Fibroblast of lung (primary cell): Measurements from ENCODE around the gene DCAF8. TPM values are rescaled to one million over a fixed set of nuclear protein-coding genes. Genes with fewer than 3 reads are reported as not detected.

ENCODE experiments used
- DNase-seq, 2 donors: peaks; one replicate each; pipeline versions ENCODE4 v3.0.0 to v3.0.0-alpha.2; 2010; ENCODE audit warnings: low read depth in 2 of 2
- H2AFZ ChIP-seq: 2 replicates; pipeline ENCODE4 v1.5.1; 2012; ENCODE audit warnings: low read length, control low read depth, inconsistent platforms
- H3K27ac ChIP-seq: 2 replicates; pipeline ENCODE4 v1.5.1; 2011; ENCODE audit warnings: low read length, control low read depth; ENCODE audit not compliant: insufficient read depth
- H3K27me3 ChIP-seq: 2 replicates; pipeline ENCODE4 v1.5.1; 2011; ENCODE audit warnings: mild to moderate bottlenecking, low read length; ENCODE audit not compliant: control insufficient read depth, insufficient read depth
- H3K36me3 ChIP-seq: 2 replicates; pipeline ENCODE4 v1.5.1; 2011; ENCODE audit warnings: low read length; ENCODE audit not compliant: control insufficient read depth, insufficient read depth
- H3K4me1 ChIP-seq: 2 replicates; pipeline ENCODE4 v1.5.1; 2011; ENCODE audit warnings: low read length; ENCODE audit not compliant: control insufficient read depth, insufficient read depth; ENCODE audit errors: extremely low read depth
- H3K4me2 ChIP-seq: 2 replicates; pipeline ENCODE4 v1.5.1; 2011; ENCODE audit warnings: low read length, control low read depth; ENCODE audit not compliant: insufficient read depth; ENCODE audit errors: extremely low read depth
- H3K4me3 ChIP-seq, 4 experiments: fragments of 200-600 bp in 1 of 4; sonication (generic) in 1 of 4; replicated peaks in 1 of 4; 2 replicates each; pipeline ENCODE4 v1.5.1; 2011 to 2016; ENCODE audit warnings: low read length in 4 of 4, low read depth in 3 of 4, mild to moderate bottlenecking in 3 of 4, control low read depth in 2 of 4, inconsistent platforms in 1 of 4, mixed read lengths in 1 of 4; ENCODE audit not compliant: insufficient read depth in 1 of 4; ENCODE audit errors: control extremely low read depth in 1 of 4
- H3K79me2 ChIP-seq: 2 replicates; pipeline ENCODE4 v1.5.1; 2012; ENCODE audit warnings: mild to moderate bottlenecking, low read length, inconsistent platforms; ENCODE audit not compliant: control insufficient read depth, insufficient read depth
- H3K9ac ChIP-seq: 2 replicates; pipeline ENCODE4 v1.5.1; 2011; ENCODE audit warnings: mild to moderate bottlenecking, low read length, control low read depth; ENCODE audit not compliant: insufficient read depth
- H3K9me3 ChIP-seq: 2 replicates; pipeline ENCODE4 v1.5.1; 2012; ENCODE audit warnings: low read depth, low read length; ENCODE audit not compliant: control insufficient read depth, insufficient read depth
- H4K20me1 ChIP-seq: 2 replicates; pipeline ENCODE4 v1.5.1; 2011; ENCODE audit warnings: low read length; ENCODE audit not compliant: control insufficient read depth, insufficient read depth; ENCODE audit errors: extremely low read depth
- CTCF ChIP-seq, 2 donors: IDR thresholded peaks in 1 of 2; conservative IDR thresholded peaks in 1 of 2; 1 replicate in 1 of 2; 2 replicates in 1 of 2; pipeline ENCODE4 v1.5.1; 2011 to 2012; ENCODE audit warnings: low read length in 2 of 2, control low read depth in 1 of 2, inconsistent platforms in 1 of 2, low read depth in 1 of 2, mild to moderate bottlenecking in 1 of 2
- EZH2 ChIP-seq: IDR thresholded peaks from 2 replicates; pipeline ENCODE4 v1.5.1; 2012; ENCODE audit warnings: low read length, control low read depth, mild to moderate bottlenecking; ENCODE audit errors: missing control alignments
- polyA plus RNA-seq, 2 donors: library from polyadenylated mRNA; depleted of rRNA in 1 of 2; stranded (reverse) in 1 of 2; unstranded in 1 of 2; fragments of >200 nt; gene quantifications; 2 replicates each; pipeline ENCODE4 v1.2.1, GENCODE V29; 2011 to 2012; ENCODE audit warnings: missing spikeins in 1 of 2
- total RNA-seq: library from RNA; depleted of rRNA; stranded (reverse); fragments of >200 nt; gene quantifications from 2 replicates; pipeline ENCODE4 v1.2.1, GENCODE V29; 2014

Gene DCAF8
- total and polyA plus RNA-seq, 2 donors (not counting 1 experiment from before 2014, with no cell fraction given): 72.6 to 89.8 TPM

GRCh38 chr1:160168016-160168415 lies 94.3 kb downstream of the DCAF8 start:
- H3K4me1 ChIP-seq: no peaks in the 10 kb centered on the region
- no peak overlapping the region for H3K4me3 ChIP-seq
- no peak overlapping the region for H3K27ac ChIP-seq
- H3K4me2 ChIP-seq: no peak overlapping the region
- no peak for TF ChIP-seq CTCF (conservative IDR thresholded peaks at IDR 0.05 in 1 of 2, IDR thresholded peaks at IDR 0.05 in 1 of 2; ENCODE audit: low read depth in 1 of 2, low read length in 2 of 2)
- TF ChIP-seq EZH2: no peak
- no peaks in the 10 kb centered on the region for H3K36me3 ChIP-seq
- no peak for DNase-seq
- no peaks in the 10 kb centered on the region for H3K9me3 ChIP-seq
- H3K27me3 ChIP-seq: no peaks in the 10 kb centered on the region
- no peaks in the 10 kb centered on the region for H3K79me2 ChIP-seq
- no peak overlapping the region for H3K9ac ChIP-seq
- no peaks in the 10 kb centered on the region for H4K20me1 ChIP-seq
- H2AFZ ChIP-seq: no peak overlapping the region

GRCh38 chr1:160167580-160167979 lies 94.8 kb downstream of the DCAF8 start:
- Histone ChIP-seq H4K20me1 (no peaks in the 10 kb centered on the region), H3K4me1 (no peaks in the 10 kb centered on the region), H3K27me3 (no peaks in the 10 kb centered on the region), H3K4me2 (no peak overlapping the region), H3K79me2 (no peaks in the 10 kb centered on the region), H3K9me3 (no peaks in the 10 kb centered on the region), H3K36me3 (no peaks in the 10 kb centered on the region), H2AFZ (no peak overlapping the region), H3K4me3 (no peak overlapping the region), H3K9ac (no peak overlapping the region), H3K27ac (no peak overlapping the region)
- no peak for TF ChIP-seq EZH2
- TF ChIP-seq CTCF (conservative IDR thresholded peaks at IDR 0.05 in 1 of 2, IDR thresholded peaks at IDR 0.05 in 1 of 2; ENCODE audit: low read depth in 1 of 2, low read length in 2 of 2): no peak
- peak in 1 of 2 donors; percentile 11 for DNase-seq

DNA sequence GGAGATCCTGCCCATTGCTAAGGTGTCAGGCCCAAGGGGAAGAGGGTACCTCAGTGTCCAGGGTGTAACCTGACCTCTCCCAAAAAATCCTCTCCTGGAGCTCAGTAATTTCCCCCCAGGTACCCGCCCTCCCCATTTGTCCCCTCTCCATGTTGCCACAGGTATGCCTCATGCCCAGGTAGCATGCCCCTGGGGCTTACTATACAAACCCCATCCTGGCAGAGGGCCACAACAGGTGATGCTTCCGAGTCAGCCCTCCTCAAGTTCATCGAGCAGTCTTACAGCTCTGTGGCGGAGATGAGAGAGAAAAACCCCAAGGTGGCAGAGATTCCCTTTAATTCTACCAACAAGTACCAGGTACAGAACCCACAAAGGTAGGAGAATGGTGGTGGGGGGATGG lies 95.3 kb downstream of the DCAF8 start:
- Histone ChIP-seq H3K79me2 (no peaks in the 10 kb centered on the region), H3K4me1 (no peaks in the 10 kb centered on the region), H4K20me1 (no peaks in the 10 kb centered on the region), H2AFZ (no peak overlapping the region), H3K4me2 (no peak overlapping the region), H3K27me3 (peaks cover 2% of the 10 kb centered on the region), H3K9me3 (no peaks in the 10 kb centered on the region), H3K27ac (no peak overlapping the region), H3K4me3 (no peak overlapping the region), H3K9ac (no peak overlapping the region), H3K36me3 (no peaks in the 10 kb centered on the region)
- TF ChIP-seq EZH2: no peak
- no peak for TF ChIP-seq CTCF (conservative IDR thresholded peaks at IDR 0.05 in 1 of 2, IDR thresholded peaks at IDR 0.05 in 1 of 2; ENCODE audit: low read depth in 1 of 2, low read length in 2 of 2)
- DNase-seq: no peak
